HepG2 (cell line): Measurements from ENCODE around the gene ALKBH5. TPM values are rescaled to one million over a fixed set of nuclear protein-coding genes. Genes with fewer than 3 reads are reported as not detected.

Experiments used
- FOSL2 ChIP-seq: sonication (generic); formaldehyde crosslinking; IDR thresholded peaks from 2 replicates; pipeline ENCODE4 v1.4.0; 2020; ENCODE audit warnings: missing genetic modification reagents
- GATAD2A ChIP-seq: IDR thresholded peaks from 2 replicates; pipeline ENCODE4 v1.6.1; 2016
- HNF4G ChIP-seq, 2 experiments: sonication (generic) in 1 of 2; formaldehyde crosslinking in 1 of 2; IDR thresholded peaks; 2 replicates each; pipeline versions ENCODE4 v1.4.0 to v1.6.1; 2011 to 2020; ENCODE audit warnings: borderline replicate concordance in 2 of 2, low read depth in 2 of 2, mild to moderate bottlenecking in 2 of 2, low read length in 1 of 2, missing genetic modification reagents in 1 of 2, moderate library complexity in 1 of 2
- KAT2B ChIP-seq: fragments of 150-350 bp; IDR thresholded peaks from 2 replicates; pipeline ENCODE4 v1.6.1; 2014; ENCODE audit warnings: low read depth, low read length, borderline replicate concordance
- KDM2A ChIP-seq: sonication (generic); formaldehyde crosslinking; IDR thresholded peaks from 2 replicates; pipeline ENCODE4 v1.4.0; 2020; ENCODE audit warnings: low read depth, missing genetic modification reagents, borderline replicate concordance
- RARA ChIP-seq: IDR thresholded peaks from 2 replicates; pipeline ENCODE4 v1.6.1; 2016; ENCODE audit warnings: missing genetic modification reagents, missing compliant biosample characterization
- RXRA ChIP-seq: sonication (generic); formaldehyde crosslinking; IDR thresholded peaks from 2 replicates; pipeline ENCODE4 v1.5.1; 2020; ENCODE audit warnings: missing genetic modification reagents
- SOX5 ChIP-seq: IDR thresholded peaks from 2 replicates; pipeline ENCODE4 v1.6.1; 2016; ENCODE audit warnings: borderline replicate concordance
- STAT6 ChIP-seq: sonication (generic); formaldehyde crosslinking; IDR thresholded peaks from 2 replicates; pipeline ENCODE4 v1.4.0; 2020; ENCODE audit warnings: missing genetic modification reagents, mild to moderate bottlenecking, borderline replicate concordance
- USF2 ChIP-seq, 2 experiments: sonication (generic) in 1 of 2; formaldehyde crosslinking in 1 of 2; IDR thresholded peaks; 2 replicates each; pipeline versions ENCODE4 v1.5.1 to v1.6.1; 2011 to 2020; ENCODE audit warnings: borderline replicate concordance in 1 of 2, low read depth in 1 of 2, low read length in 1 of 2, mild to moderate bottlenecking in 1 of 2, missing genetic modification reagents in 1 of 2, moderate library complexity in 1 of 2
- WIZ ChIP-seq: sonication (generic); formaldehyde crosslinking; IDR thresholded peaks from 2 replicates; pipeline ENCODE4 v1.5.1; 2020; ENCODE audit warnings: mild to moderate bottlenecking, missing genetic modification reagents
- ZBED4 ChIP-seq: sonication (generic); formaldehyde crosslinking; IDR thresholded peaks from 2 replicates; pipeline ENCODE4 v1.4.0; 2020; ENCODE audit warnings: missing genetic modification reagents, borderline replicate concordance
- ZBTB46 ChIP-seq: sonication (generic); formaldehyde crosslinking; IDR thresholded peaks from 2 replicates; pipeline ENCODE4 v1.4.0; 2020; ENCODE audit warnings: mild to moderate bottlenecking, missing genetic modification reagents, borderline replicate concordance
- ZMYM4 ChIP-seq: sonication (generic); formaldehyde crosslinking; IDR thresholded peaks from 2 replicates; pipeline ENCODE4 v1.8.1; 2023; ENCODE audit warnings: mild to moderate bottlenecking, missing genetic modification reagents
- ZNF337 ChIP-seq: sonication (generic); formaldehyde crosslinking; IDR thresholded peaks from 2 replicates; pipeline ENCODE4 v1.5.1; 2020; ENCODE audit warnings: missing genetic modification reagents, low read depth, mild to moderate bottlenecking, borderline replicate concordance
- ZNF383 ChIP-seq: sonication (generic); formaldehyde crosslinking; IDR thresholded peaks from 2 replicates; pipeline ENCODE4 v1.4.0; 2020; ENCODE audit warnings: missing genetic modification reagents, mild to moderate bottlenecking, borderline replicate concordance
- ZZZ3 ChIP-seq: sonication (generic); formaldehyde crosslinking; IDR thresholded peaks from 2 replicates; pipeline ENCODE4 v1.4.0; 2020; ENCODE audit warnings: missing genetic modification reagents, mild to moderate bottlenecking, borderline replicate concordance
- polyA plus RNA-seq, 8 experiments: library from polyadenylated mRNA; depleted of rRNA in 3 of 8; stranded (reverse) in 7 of 8; unstranded in 1 of 8; fragments of >200 nt; fragmentation: Illumina TruSeq in 4 of 8; extraction: Trizol in 4 of 8; gene quantifications; 2 replicates each; pipeline versions ENCODE4 v1.2.1 to v1.2.3, GENCODE V29; 2011 to 2016; ENCODE audit warnings: low read depth in 4 of 8, missing spikeins in 1 of 8, mixed read lengths in 1 of 8; ENCODE audit not compliant: insufficient read depth in 1 of 8
- total RNA-seq, 5 experiments: library from RNA; depleted of rRNA; stranded (reverse); fragments of >200 nt; fragmentation: Illumina TruSeq; extraction: Trizol; gene quantifications; 2 replicates each; pipeline ENCODE4 v1.2.3, GENCODE V29; 2016; ENCODE audit warnings: low read depth in 1 of 5

The ALKBH5 gene
- total and polyA plus RNA-seq, 2 of the 13 experiments (the other 11 are each of a cell fraction or from before 2014, with no cell fraction given) = 68.9 to 76.9 TPM

GRCh38 chr17:18203308-18203707 lies 19.7 kb downstream of the ALKBH5 start (continued):
- TF ChIP-seq KAT2B (no peak), KDM2A (CRISPR knock-in tag) (no peak), WIZ (no peak), RARA (0 out of 2 replicates have a peak, but pooled peaks have one; percentile 34), USF2 (IDR thresholded peaks at IDR 0.05; ENCODE audit: low read depth, low read length) (peak; percentile 54), USF2 (CRISPR knock-in tag; IDR thresholded peaks at IDR 0.05; ENCODE audit: borderline replicate concordance) (no peak), ZZZ3 (CRISPR knock-in tag) (no peak), ZNF337 (CRISPR knock-in tag) (no peak), STAT6 (CRISPR knock-in tag) (no peak), ZMYM4 (CRISPR knock-in tag) (no peak), ZNF383 (no peak), SOX5 (CRISPR knock-in tag) (0 out of 2 replicates have a peak, but pooled peaks have one; percentile 22), HNF4G (IDR thresholded peaks at IDR 0.05; ENCODE audit: borderline replicate concordance, low read depth, low read length) (peak; percentile 14; the same call in 1 of the 2 replicates), HNF4G (CRISPR knock-in tag; IDR thresholded peaks at IDR 0.05; ENCODE audit: borderline replicate concordance, low read depth) (0 out of 2 replicates have a peak, but pooled peaks have one; percentile 21), FOSL2 (CRISPR knock-in tag) (peak; percentile 91), ZBED4 (CRISPR knock-in tag) (no peak), ZBTB46 (CRISPR knock-in tag) (no peak), GATAD2A (CRISPR knock-in tag) (no peak), RXRA (peak; percentile 63; the same call in 1 of the 2 replicates)
